Fibroblast of skin of left quadriceps (primary cell): ENCODE measurements around the gene PHLDA2.

Source experiments
- DNase-seq, 2 experiments: peaks; one replicate each; pipeline ENCODE4 v3.0.0-alpha.2; 2013; ENCODE audit warnings: low read depth in 2 of 2

The PHLDA2 gene

DNA sequence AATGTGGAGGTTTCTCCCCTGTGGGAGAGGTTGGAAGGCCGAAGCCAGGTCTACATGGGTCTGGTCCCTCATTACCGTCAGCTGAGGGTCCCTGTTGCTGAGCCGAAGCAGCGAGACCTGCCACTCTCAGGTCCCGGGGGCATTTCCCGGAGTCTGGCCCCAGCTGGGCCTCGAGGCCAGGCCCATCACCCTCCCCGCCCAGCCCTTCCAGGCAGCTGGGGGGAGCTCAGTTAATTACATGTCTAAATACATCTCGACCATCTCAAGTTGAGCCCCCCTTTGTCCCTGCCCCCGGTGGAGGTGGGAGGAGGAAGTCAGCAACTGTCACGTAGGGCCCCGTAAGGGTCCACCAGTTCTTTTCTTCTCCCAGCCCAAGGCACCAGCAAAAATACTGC is 47.2 kb downstream of the PHLDA2 start:
- no peak for DNase-seq

DNA sequence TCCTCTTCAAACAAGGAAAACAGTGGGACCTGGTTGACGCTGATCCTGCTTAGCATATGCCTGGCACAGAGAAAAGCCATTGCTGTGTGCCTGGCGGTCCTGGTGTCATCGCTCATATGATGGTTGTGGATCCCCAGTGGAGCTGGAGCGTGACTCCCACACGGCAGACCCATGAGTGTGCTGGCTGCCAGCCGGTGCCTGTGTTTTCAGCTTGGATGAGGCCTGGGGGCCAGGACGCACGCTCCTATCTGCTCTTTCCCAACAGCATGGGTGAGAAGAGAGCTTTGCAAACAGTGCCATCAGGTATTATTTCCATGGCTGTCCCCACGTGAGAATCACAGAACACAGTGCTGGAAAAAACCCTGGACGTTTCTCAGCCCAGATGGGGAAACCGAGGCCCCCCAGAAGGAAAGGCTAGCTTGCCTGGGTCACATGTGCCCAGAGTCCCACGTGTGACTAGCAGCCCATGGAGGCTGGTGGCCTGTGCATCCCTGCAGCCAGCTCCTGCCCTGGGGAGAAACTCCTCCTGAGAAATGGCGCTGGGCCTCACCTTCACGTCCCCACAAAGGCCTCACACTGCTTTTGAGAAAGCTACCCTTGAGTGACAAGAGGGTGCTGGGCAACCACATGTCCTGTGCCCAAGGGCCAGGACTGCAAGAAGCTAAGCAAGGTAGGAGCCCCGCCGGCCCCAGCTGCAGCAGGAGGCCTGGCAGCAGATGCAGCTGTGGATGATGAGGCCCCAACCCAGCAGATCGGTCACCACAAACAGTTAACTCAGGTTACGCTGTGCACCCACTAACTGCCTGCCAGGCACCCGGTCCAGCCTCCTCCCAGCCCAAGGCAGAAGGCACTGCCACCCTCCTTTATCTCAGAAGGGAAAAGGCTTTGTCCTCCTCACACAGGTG is 47.9 kb downstream of the PHLDA2 start:
- DNase-seq: no peak

DNA sequence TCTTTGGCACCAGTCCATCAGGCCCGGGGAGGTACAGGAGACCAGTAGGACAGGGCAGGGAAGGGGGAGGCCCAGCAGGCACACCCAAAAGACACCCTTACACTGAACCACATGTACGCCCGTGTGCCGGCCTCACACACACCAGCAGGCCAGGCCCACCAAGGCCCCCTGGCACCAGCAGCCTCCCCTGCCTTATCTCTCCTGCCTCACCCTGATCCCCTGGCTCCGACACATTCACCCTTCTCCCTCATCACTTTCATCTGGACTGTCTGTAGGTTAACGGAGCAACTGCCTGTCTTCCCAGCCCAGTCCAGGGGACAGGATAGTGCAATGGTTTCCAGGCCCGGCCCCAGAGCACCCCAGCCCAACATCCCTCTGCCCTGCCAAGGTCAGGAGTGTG is 48.6 kb downstream of the PHLDA2 start:
- DNase-seq: no peak

DNA sequence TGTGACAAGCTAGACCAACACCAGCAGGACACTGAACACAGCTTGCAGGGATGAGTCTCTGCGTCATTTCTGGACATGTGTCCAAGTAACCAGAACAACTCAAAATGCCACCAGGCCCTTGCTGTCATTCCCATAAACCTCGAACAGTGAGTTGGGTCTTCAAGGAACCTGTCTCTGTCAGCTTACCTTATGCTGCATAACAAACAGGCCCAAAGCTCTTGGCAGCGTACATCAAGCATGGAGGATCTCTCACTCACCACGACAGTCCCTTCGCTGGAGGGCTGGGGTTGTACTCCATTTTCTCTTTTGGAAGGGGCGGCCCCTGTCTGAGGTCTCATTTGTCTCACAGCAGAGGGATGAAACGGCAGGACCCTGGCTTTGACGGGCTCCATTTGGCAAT is 50.4 kb downstream of the PHLDA2 start:
- DNase-seq: no peak
